Spinal cord (tissue), 10 donors: ENCODE measurements around the gene FAM180A. TPM values are rescaled to one million over a fixed set of nuclear protein-coding genes. Genes with fewer than 3 reads are reported as not detected.
A peak's percentile ranks its signal among the peaks of the same experiment; 100 is the strongest.

ENCODE experiments used
- DNase-seq, 6 donors: peaks; one replicate each; pipeline versions ENCODE4 v3.0.0 to v3.0.0-alpha.2; 2013 to 2015; ENCODE audit warnings: low spot score in 6 of 6, low read depth in 4 of 6
- H3K27ac ChIP-seq: one replicate; pipeline ENCODE4 v1.5.1; 2013; ENCODE audit warnings: low read depth, low read length, control low read depth
- H3K27me3 ChIP-seq: one replicate; pipeline ENCODE4 v1.6.1; 2013; ENCODE audit warnings: low read length; ENCODE audit not compliant: control insufficient read depth, insufficient read depth
- H3K36me3 ChIP-seq: one replicate; pipeline ENCODE4 v1.6.1; 2013; ENCODE audit warnings: low read length; ENCODE audit not compliant: control insufficient read depth, insufficient read depth
- H3K4me1 ChIP-seq: one replicate; pipeline ENCODE4 v1.6.1; 2013; ENCODE audit warnings: low read length; ENCODE audit not compliant: control insufficient read depth, insufficient read depth
- H3K4me3 ChIP-seq: one replicate; pipeline ENCODE4 v1.5.1; 2013; ENCODE audit warnings: low read depth, low read length, control low read depth
- H3K9me3 ChIP-seq: one replicate; pipeline ENCODE4 v1.6.1; 2013; ENCODE audit warnings: low read length; ENCODE audit not compliant: control insufficient read depth, insufficient read depth
- WGBS: methylation state at CpG from one replicate; pipeline ENCODE4 v1.1.5; 2013; ENCODE audit warnings: missing lambda C conversion rate; ENCODE audit not compliant: insufficient coverage; 5-methylcytosine and 5-hydroxymethylcytosine counted together
- long read RNA-seq, 4 donors: transcript quantifications; one replicate each; lab custom pipeline, GENCODE V29; 2026
- polyA plus RNA-seq, 2 donors: library from polyadenylated mRNA; unstranded; fragments of 120-200 nt; gene quantifications; one replicate each; pipeline ENCODE4 v1.2.1, GENCODE V29; 2013; ENCODE audit not compliant: insufficient read length in 2 of 2
- total RNA-seq, 2 donors: library from RNA; depleted of rRNA in 1 of 2; stranded (reverse); fragments of 120-200 nt in 1 of 2; fragments of >200 nt in 1 of 2; gene quantifications; one replicate each; pipeline versions ENCODE4 v1.2.3 to v1.2.4, GENCODE V29; 2013 to 2014
- donor health status: healthy.

The FAM180A gene
- total RNA-seq = under 1 TPM; 0.61 to 0.99 TPM
- under 1 TPM; 0.21 to 0.22 TPM for polyA plus RNA-seq
- long read RNA-seq, donor 1 = 0 reads
- long read RNA-seq, donor 2 = 0 reads
- long read RNA-seq, donor 3 = 0 reads
- long read RNA-seq, donor 4 = 0 reads

DNA sequence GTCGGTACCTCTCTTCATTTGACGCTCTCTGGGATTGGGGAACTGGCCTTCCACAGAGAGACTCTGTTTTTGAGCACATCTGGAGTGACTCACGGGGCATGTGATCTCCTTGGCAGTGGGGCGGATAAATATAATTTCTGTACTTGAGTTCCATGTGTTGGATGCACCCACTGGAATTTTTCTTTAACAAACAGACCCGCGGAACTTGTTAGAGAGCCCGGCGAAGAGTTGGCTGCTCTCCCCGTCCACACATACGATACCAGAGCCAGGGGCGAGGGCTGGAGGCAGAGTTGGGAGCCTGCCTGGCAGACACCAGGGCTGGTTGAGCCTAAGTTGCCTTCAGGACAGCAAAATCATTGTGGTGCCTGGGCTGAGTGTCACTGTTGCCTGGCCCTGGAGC, at the start of gene FAM180A:
Gene FAM180A (minus strand): TSS at position 44 of the 400 bp plus-strand sequence. CDS start 233 bp downstream, outside the sequence.
- peak in 1 of 6 donors; percentile 28 for DNase-seq
- H3K27me3 ChIP-seq = no peaks in the 10 kb centered on the region
- no peaks in the 10 kb centered on the region for H3K36me3 ChIP-seq
- WGBS = 85% methylated on average over 10 of the region's 11 CpGs
- no peak within 1 kb of the TSS for H3K27ac ChIP-seq
- peaks cover 6% of the 10 kb centered on the region for H3K4me1 ChIP-seq
- H3K9me3 ChIP-seq = no peaks in the 10 kb centered on the region
- H3K4me3 ChIP-seq = no peak within 1 kb of the TSS

DNA sequence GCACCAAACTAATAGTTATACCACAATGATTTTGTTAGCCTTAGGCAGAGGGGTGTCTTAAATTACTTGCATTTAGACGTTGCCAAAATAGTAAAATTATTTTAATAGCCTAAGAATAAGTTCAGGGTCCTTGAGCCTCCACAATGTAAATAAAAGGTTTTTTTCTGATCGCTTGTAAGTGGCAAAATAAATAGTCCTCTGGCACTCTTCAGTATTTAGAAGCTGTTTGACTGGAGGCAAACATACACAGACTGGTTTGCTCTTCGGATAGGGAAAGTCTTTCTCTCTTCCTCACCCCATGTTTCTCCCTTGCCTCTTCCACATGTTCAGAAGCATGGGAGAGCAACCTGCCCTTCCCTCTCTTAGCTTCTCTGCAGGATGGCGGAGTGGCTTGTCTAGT, 49.5 kb upstream of the FAM180A start:
- no peaks in the 10 kb centered on the region for H3K9me3 ChIP-seq
- DNase-seq = no peak
- WGBS = no CpG with 5 or more reads among the region's 4 CpGs
- H3K27me3 ChIP-seq = peaks cover 2% of the 10 kb centered on the region
- H3K4me3 ChIP-seq = no peak overlapping the region
- H3K36me3 ChIP-seq = no peaks in the 10 kb centered on the region
- H3K27ac ChIP-seq = peak overlapping the region; percentile 12
- H3K4me1 ChIP-seq = peaks cover 14% of the 10 kb centered on the region

DNA sequence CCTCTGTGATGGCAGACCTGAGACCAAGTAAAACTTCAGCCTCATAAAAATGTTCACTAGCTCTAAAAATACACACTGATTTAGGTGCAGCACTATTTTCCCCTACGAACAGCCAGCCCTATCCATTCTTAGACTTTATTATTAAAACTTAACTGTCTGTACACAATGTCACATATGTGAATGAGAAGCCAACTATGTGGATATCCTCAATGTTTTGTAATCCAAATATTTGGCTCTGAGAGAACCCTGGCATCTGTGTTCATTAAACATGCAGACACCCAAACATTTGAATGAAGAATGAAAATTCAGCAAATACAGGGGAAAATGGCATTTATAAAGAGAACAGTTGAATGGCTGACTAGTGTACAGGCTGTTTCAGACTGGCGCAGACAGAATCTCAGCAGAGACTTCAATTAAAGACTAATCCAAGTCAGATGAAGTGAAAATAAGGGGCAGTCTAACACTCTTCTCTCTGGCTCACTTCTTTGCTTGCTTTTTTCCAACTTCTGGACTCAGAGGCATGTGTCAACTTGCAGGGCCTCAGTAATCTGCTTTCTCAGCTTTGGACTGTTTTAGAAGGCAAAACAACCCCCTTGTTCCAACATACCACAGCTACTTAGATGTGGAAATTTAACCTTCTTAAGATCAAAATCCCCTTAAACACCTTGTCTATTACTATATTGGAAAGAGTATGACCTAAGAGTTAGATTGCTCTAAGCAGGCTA, 47.4 kb upstream of the FAM180A start:
- Histone ChIP-seq H3K27ac (peak overlapping the region; percentile 29), H3K27me3 (no peaks in the 10 kb centered on the region), H3K36me3 (no peaks in the 10 kb centered on the region), H3K4me3 (no peak overlapping the region), H3K9me3 (no peaks in the 10 kb centered on the region), H3K4me1 (peaks cover 7% of the 10 kb centered on the region)
- WGBS = 60% methylated on average over 1 of the region's 2 CpGs
- peak in 1 of 6 donors; percentile 62 for DNase-seq

- Histone ChIP-seq H3K9me3 (no peaks in the 10 kb centered on the region), H3K4me1 (peaks cover 2% of the 10 kb centered on the region), H3K27me3 (no peaks in the 10 kb centered on the region), H3K27ac (no peak overlapping the region), H3K4me3 (no peak overlapping the region), H3K36me3 (no peaks in the 10 kb centered on the region)
- WGBS = no CpG with 5 or more reads among the region's 2 CpGs
- DNase-seq = no peak
These were observed 45.2 kb upstream of the FAM180A start for GRCh38 chr7:135793841-135794240.

DNA sequence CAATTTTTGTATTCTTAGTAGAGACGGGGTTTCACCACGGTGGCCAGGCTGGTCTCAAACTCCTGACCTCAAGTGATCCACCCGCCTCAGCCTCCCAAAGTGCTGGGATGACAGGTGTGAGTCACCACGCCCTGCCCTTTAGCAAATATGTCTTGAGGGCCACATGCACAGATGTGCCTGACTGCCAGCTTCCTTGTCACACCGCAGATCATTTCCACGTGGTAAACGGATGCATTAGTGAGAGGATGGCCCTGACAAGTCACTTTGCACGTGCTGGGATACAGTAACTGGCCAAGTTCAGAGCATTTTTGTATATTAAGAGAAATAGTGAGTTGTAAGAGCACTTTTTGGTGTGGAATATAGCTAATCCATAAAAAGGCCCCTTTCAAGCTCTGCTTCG, 44.3 kb upstream of the FAM180A start:
- no peaks in the 10 kb centered on the region for H3K9me3 ChIP-seq
- H3K4me1 ChIP-seq = peaks cover 2% of the 10 kb centered on the region
- no peaks in the 10 kb centered on the region for H3K27me3 ChIP-seq
- no peaks in the 10 kb centered on the region for H3K36me3 ChIP-seq
- no peak overlapping the region for H3K27ac ChIP-seq
- no peak overlapping the region for H3K4me3 ChIP-seq
- 94% methylated on average over 8 of the region's 9 CpGs for WGBS
- DNase-seq = no peak

- Histone ChIP-seq H3K9me3 (no peaks in the 10 kb centered on the region), H3K27ac (no peak overlapping the region), H3K36me3 (no peaks in the 10 kb centered on the region), H3K4me1 (peaks cover 2% of the 10 kb centered on the region), H3K27me3 (no peaks in the 10 kb centered on the region), H3K4me3 (no peak overlapping the region)
- DNase-seq = no peak
- WGBS = 68% methylated on average over 2 of the region's 4 CpGs
These were observed 43.7 kb upstream of the FAM180A start for GRCh38 chr7:135792363-135792668.

- Histone ChIP-seq H3K36me3 (no peaks in the 10 kb centered on the region), H3K27ac (no peak overlapping the region), H3K27me3 (no peaks in the 10 kb centered on the region), H3K4me3 (no peak overlapping the region), H3K4me1 (peaks cover 2% of the 10 kb centered on the region), H3K9me3 (no peaks in the 10 kb centered on the region)
- 83% methylated on average over 1 of the region's 7 CpGs for WGBS
- DNase-seq = peak in 1 of 6 donors; percentile 45
These were observed 43.1 kb upstream of the FAM180A start for GRCh38 chr7:135791543-135792362.

GRCh38 chr7:135790371-135790977, 41.9 kb upstream of the FAM180A start:
- no peak for DNase-seq
- Histone ChIP-seq H3K27ac (no peak overlapping the region), H3K4me1 (peaks cover 2% of the 10 kb centered on the region), H3K36me3 (no peaks in the 10 kb centered on the region), H3K27me3 (no peaks in the 10 kb centered on the region), H3K4me3 (no peak overlapping the region), H3K9me3 (no peaks in the 10 kb centered on the region)
- WGBS = 93% methylated on average over 9 of the region's 11 CpGs

DNA sequence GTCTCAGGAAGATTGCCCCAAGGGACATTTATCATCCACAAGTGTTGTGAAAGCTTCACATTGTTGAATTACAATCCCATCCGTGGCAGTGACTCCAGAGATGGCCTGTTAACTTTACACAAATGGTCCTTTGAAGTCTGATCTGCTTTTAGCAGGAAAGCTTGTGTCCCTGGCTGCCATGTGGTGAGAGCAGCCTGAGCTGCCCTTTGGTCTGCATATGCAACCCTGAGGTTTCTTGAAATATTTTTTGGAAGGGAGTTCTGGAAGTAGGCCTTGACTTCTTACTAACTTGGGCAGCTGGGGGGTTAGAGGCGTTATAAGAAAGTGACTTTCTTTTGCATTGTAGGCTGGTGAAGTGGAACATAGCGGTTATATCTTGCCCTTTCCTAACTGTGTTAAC, 41.3 kb upstream of the FAM180A start:
- DNase-seq = no peak
- Histone ChIP-seq H3K36me3 (no peaks in the 10 kb centered on the region), H3K4me3 (no peak overlapping the region), H3K4me1 (peaks cover 2% of the 10 kb centered on the region), H3K27me3 (no peaks in the 10 kb centered on the region), H3K27ac (no peak overlapping the region), H3K9me3 (no peaks in the 10 kb centered on the region)
- 75% methylated on average over 3 of the region's 3 CpGs for WGBS
